GM12891 (cell line): Measurements from ENCODE around the gene SIX1.

Experiments used
- POLR2A ChIP-seq: IDR thresholded peaks from 2 replicates; pipeline ENCODE4 v1.6.1; 2011; ENCODE audit warnings: low read depth, low read length, control low read depth
- POLR2AphosphoS5 ChIP-seq: IDR thresholded peaks from 2 replicates; pipeline ENCODE4 v1.6.1; 2011; ENCODE audit warnings: low read depth, low read length, control low read depth
- POU2F2 ChIP-seq: IDR thresholded peaks from 2 replicates; pipeline ENCODE4 v1.6.1; 2011; ENCODE audit warnings: low read depth, mild to moderate bottlenecking, control low read depth, low read length, moderate library complexity
- SPI1 ChIP-seq: IDR thresholded peaks from 2 replicates; pipeline ENCODE4 v1.6.1; 2011; ENCODE audit warnings: low read depth, low read length, control low read depth
- TAF1 ChIP-seq: IDR thresholded peaks from 2 replicates; pipeline ENCODE4 v1.6.1; 2011; ENCODE audit warnings: low read depth, low read length, control low read depth

GRCh38 chr14:60648249-60648933 is 886 bp downstream of the SIX1 start:
- TF ChIP-seq POLR2A, result no peak
- TF ChIP-seq TAF1, result no peak
- TF ChIP-seq SPI1, result no peak
- TF ChIP-seq POU2F2, result no peak
- no peak for TF ChIP-seq POLR2AphosphoS5
